Measurements from ENCODE around the gene JUP. TPM values are rescaled to one million over a fixed set of nuclear protein-coding genes. Genes with fewer than 3 reads are reported as not detected.

The JUP gene
- total and polyA plus RNA-seq, 4 donors = 39.1 to 56.0 (median 44.2) TPM

GRCh38 chr17:41785091-41785858 is 1.2 kb downstream of the JUP start (continued):
- TF ChIP-seq, protein P1, sequence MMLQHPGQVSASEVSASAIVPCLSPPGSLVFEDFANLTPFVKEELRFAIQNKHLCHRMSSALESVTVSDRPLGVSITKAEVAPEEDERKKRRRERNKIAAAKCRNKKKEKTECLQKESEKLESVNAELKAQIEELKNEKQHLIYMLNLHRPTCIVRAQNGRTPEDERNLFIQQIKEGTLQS (IDR thresholded peaks at IDR 0.05) = no peak
- no peak for TF ChIP-seq NR2F2 (IDR thresholded peaks at IDR 0.05)

GRCh38 chr17:41784207-41784744 is 2.2 kb downstream of the JUP start:
- TF ChIP-seq, protein P2, sequence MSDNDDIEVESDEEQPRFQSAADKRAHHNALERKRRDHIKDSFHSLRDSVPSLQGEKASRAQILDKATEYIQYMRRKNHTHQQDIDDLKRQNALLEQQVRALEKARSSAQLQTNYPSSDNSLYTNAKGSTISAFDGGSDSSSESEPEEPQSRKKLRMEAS (IDR thresholded peaks at IDR 0.05) = no peak
- no peak for TF ChIP-seq FOXA1 (IDR thresholded peaks at IDR 0.05)
- TF ChIP-seq EGR1 (IDR thresholded peaks at IDR 0.05; ENCODE audit: low read depth in 2 of 2) = no peak
- TF ChIP-seq TAF1 (conservative IDR thresholded peaks at IDR 0.05) = no peak
- no peak for TF ChIP-seq ZBTB33 (IDR thresholded peaks at IDR 0.05)
- no peak for TF ChIP-seq SP1 (IDR thresholded peaks at IDR 0.05)
- TF ChIP-seq RXRA (IDR thresholded peaks at IDR 0.05) = no peak
- TF ChIP-seq HNF4A (conservative IDR thresholded peaks at IDR 0.05) = no peak
- no peak for TF ChIP-seq HNF4G (IDR thresholded peaks at IDR 0.05)
- no peak for TF ChIP-seq RAD21 (IDR thresholded peaks at IDR 0.05)
- TF ChIP-seq JUND (IDR thresholded peaks at IDR 0.05) = no peak
- TF ChIP-seq FOXA2 (IDR thresholded peaks at IDR 0.05) = no peak
- no peak for TF ChIP-seq NR2F2 (IDR thresholded peaks at IDR 0.05)
- TF ChIP-seq GABPA (IDR thresholded peaks at IDR 0.05 in 1 of 2, conservative IDR thresholded peaks at IDR 0.05 in 1 of 2) = no peak
- TF ChIP-seq REST (IDR thresholded peaks at IDR 0.05) = no peak
- no peak for TF ChIP-seq YY1 (IDR thresholded peaks at IDR 0.05)
- TF ChIP-seq, protein P1 (IDR thresholded peaks at IDR 0.05) = no peak
- TF ChIP-seq, protein P3, sequence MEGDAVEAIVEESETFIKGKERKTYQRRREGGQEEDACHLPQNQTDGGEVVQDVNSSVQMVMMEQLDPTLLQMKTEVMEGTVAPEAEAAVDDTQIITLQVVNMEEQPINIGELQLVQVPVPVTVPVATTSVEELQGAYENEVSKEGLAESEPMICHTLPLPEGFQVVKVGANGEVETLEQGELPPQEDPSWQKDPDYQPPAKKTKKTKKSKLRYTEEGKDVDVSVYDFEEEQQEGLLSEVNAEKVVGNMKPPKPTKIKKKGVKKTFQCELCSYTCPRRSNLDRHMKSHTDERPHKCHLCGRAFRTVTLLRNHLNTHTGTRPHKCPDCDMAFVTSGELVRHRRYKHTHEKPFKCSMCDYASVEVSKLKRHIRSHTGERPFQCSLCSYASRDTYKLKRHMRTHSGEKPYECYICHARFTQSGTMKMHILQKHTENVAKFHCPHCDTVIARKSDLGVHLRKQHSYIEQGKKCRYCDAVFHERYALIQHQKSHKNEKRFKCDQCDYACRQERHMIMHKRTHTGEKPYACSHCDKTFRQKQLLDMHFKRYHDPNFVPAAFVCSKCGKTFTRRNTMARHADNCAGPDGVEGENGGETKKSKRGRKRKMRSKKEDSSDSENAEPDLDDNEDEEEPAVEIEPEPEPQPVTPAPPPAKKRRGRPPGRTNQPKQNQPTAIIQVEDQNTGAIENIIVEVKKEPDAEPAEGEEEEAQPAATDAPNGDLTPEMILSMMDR (IDR thresholded peaks at IDR 0.05; ENCODE audit: low read depth, low read length, missing input control) = no peak
- no peak for DNase-seq (ENCODE audit: low spot score)
- H3K4me3 ChIP-seq (ENCODE audit: low read depth in 1 of 3, low read length in 3 of 3) = no peak overlapping the region
- peak overlapping the region; percentile 68 to 86 for H3K27ac ChIP-seq (ENCODE audit: low read depth in 1 of 2, low read length in 2 of 2)
- 50% methylated on average over 6 of the region's 6 CpGs for WGBS
- no peaks in the 10 kb centered on the region for H3K9me3 ChIP-seq (ENCODE audit: control insufficient read depth in 4 of 4, low read length in 3 of 4)
- peaks cover 8 to 33% (median 24%) of the 10 kb centered on the region in 4 donors for H3K4me1 ChIP-seq (ENCODE audit: control insufficient read depth in 4 of 4, insufficient read depth in 4 of 4, low read length in 3 of 4)
- H3K36me3 ChIP-seq (ENCODE audit: control insufficient read depth in 4 of 4, insufficient read depth in 3 of 4, low read depth in 1 of 4, low read length in 3 of 4) = no peaks in the 10 kb centered on the region
- no peaks in the 10 kb centered on the region for H3K27me3 ChIP-seq (ENCODE audit: control insufficient read depth in 4 of 4, insufficient read depth in 4 of 4, low read length in 3 of 4)
- peak overlapping the region in 1 of 2 donors; percentile 16 for H3K9ac ChIP-seq (ENCODE audit: low read depth in 1 of 2, low read length in 2 of 2)
